22Rv1 (cell line): ENCODE measurements around the gene ITPR2.

ENCODE experiments used
- CTCF ChIP-seq: fragments of 450-650 bp; IDR thresholded peaks from 2 replicates; pipeline ENCODE4 v1.5.1; 2017; ENCODE audit warnings: mild to moderate bottlenecking
- ZFX ChIP-seq: fragments of 450-650 bp; IDR thresholded peaks from 2 replicates; pipeline ENCODE4 v1.6.1; 2017; ENCODE audit warnings: antibody characterized with exemption, borderline replicate concordance

- TF ChIP-seq ZFX (no peak), CTCF (no peak)
Observed at GRCh38 chr12:26830363-26830762, 2.6 kb downstream of the ITPR2 start.
